GM19395 (cell line): ENCODE results near the gene PLEK.
"Not testable (repeated sequence)": the region's sequence is repeated elsewhere in the genome, so short reads cannot be mapped to it uniquely, and the experiment has no call there.

Source experiments
- ATAC-seq: cut with Tn5 transposase; IDR thresholded peaks from one replicate; pipeline ENCODE4 v1.9.1; 2021; ENCODE audit warnings: mild to moderate bottlenecking, moderate library complexity; ENCODE audit not compliant: unreplicated experiment

Gene PLEK

GRCh38 chr2:68384485-68385107 lies 19.5 kb downstream of the PLEK start:
- no peak for ATAC-seq

GRCh38 chr2:68385220-68385906 lies 20.3 kb downstream of the PLEK start:
- ATAC-seq = peak; percentile 66

GRCh38 chr2:68385907-68386287 lies 20.8 kb downstream of the PLEK start:
- ATAC-seq = no peak

GRCh38 chr2:68386365-68386764 lies 21.3 kb downstream of the PLEK start:
- ATAC-seq = no peak

- peak; percentile 59 for ATAC-seq
Measured at GRCh38 chr2:68387408-68388350, 22.6 kb downstream of the PLEK start.

- peak; percentile 54 for ATAC-seq
Measured at GRCh38 chr2:68388358-68388757, 23.3 kb downstream of the PLEK start.

GRCh38 chr2:68388772-68389171 lies 23.7 kb downstream of the PLEK start:
- peak; percentile 31 for ATAC-seq

GRCh38 chr2:68390114-68390513 lies 25.0 kb downstream of the PLEK start:
- no peak for ATAC-seq

GRCh38 chr2:68390586-68390985 lies 25.5 kb downstream of the PLEK start:
- ATAC-seq = no peak

- ATAC-seq = no peak
Measured at GRCh38 chr2:68391099-68391498, 26.0 kb downstream of the PLEK start.

- no peak for ATAC-seq
Measured at GRCh38 chr2:68391869-68392268, 26.8 kb downstream of the PLEK start.

- no peak for ATAC-seq
Measured at GRCh38 chr2:68396093-68396492, 31.0 kb downstream of the PLEK start.

GRCh38 chr2:68397704-68398263 lies 32.7 kb downstream of the PLEK start:
- not testable (repeated sequence) for ATAC-seq

- peak; percentile 73 for ATAC-seq
Measured at GRCh38 chr2:68403199-68403644, 38.1 kb downstream of the PLEK start.

- ATAC-seq = no peak
Measured at GRCh38 chr2:68404164-68404563, 39.1 kb downstream of the PLEK start.

GRCh38 chr2:68404893-68405799 lies 40.1 kb downstream of the PLEK start:
- ATAC-seq = no peak

- ATAC-seq = peak; percentile 92
Measured at GRCh38 chr2:68411397-68412126, 46.5 kb downstream of the PLEK start.

- ATAC-seq = peak; percentile 44
Measured at GRCh38 chr2:68412127-68412819, 47.2 kb downstream of the PLEK start.

- ATAC-seq = no peak
Measured at GRCh38 chr2:68413466-68413865, 48.4 kb downstream of the PLEK start.
